ENCODE measurements around the gene HMGCS2. TPM values are rescaled to one million over a fixed set of nuclear protein-coding genes. Genes with fewer than 3 reads are reported as not detected.

HMGCS2 gene
- total RNA-seq, 1 experiment from 2014 or later = not detected

DNA sequence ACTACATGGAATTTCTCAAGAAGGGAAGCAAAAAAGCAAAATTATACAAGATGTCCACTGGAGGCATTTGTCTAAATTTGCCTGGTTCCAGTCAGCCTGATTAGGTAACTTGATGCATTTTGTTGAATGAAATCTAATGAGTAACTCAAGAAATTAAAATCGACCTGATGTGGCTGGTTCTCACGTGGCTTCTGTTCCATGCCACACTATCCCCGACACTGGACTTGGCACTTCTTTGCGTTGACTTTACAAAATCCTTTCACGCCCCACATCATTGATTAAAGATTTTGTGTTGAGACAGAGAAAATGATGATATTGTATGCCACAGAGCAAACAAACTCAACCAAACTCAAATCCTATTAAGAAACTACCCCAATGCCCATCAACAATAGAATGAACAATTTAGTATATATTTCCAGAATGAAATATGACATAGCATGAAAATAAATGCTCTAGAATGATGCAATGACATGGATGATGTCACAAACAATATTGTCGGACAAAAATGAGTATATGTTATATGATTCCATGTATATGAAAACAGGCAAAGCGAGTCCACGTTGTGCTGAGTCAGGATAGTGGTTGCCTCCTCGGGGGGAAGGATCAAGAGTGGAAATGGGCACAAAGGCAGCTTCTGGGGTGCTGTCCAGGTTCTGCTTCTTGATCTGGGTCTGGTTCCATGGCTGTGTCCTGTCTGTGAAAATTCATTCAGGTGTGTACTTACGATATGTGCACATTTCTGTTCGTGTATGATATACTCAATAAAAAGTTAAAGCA is 12.9 kb upstream of the HMGCS2 start:
- DNase-seq = no peak
- Histone ChIP-seq H3K9me3 (replicated peaks) (peaks cover 6% of the 10 kb centered on the region; the same call in 1 of the 2 replicates), H3K4me3 (no peak overlapping the region), H3K27me3 (no peaks in the 10 kb centered on the region), H3K4me1 (peaks cover 5% of the 10 kb centered on the region; the same call in 1 of the 2 replicates), H3K27ac (no peak overlapping the region), H3K36me3 (no peaks in the 10 kb centered on the region)

DNA sequence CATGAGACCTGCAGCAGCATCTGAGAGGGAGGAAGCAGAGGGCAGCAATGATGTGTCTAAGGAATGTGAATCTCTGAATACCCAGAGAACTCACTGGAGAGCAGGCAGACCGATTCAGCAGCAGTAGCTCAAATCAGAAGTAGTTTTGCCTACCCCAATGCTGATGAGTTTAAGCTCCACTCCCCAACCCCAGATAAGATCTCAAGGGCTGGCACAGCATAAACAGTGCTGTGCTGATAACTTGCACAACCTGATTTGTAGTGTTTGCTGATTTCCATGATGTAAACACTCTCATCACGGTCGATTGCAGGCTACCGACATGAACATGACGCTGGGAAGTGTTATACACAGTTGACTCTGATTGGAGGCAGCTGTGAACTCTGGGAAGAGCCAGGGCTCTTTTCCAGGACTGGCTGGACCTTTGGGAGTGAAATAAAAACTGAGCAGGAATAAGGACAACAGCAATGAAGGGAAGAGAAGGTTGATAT is 11.2 kb upstream of the HMGCS2 start:
- Histone ChIP-seq H3K4me1 (peaks cover 5% of the 10 kb centered on the region; the same call in 1 of the 2 replicates), H3K27me3 (no peaks in the 10 kb centered on the region), H3K27ac (no peak overlapping the region; the same call in 1 of the 2 replicates), H3K36me3 (no peaks in the 10 kb centered on the region), H3K9me3 (replicated peaks) (no peaks in the 10 kb centered on the region), H3K4me3 (peak overlapping the region; percentile 49)
- DNase-seq = peak; percentile 12 to 52

DNA sequence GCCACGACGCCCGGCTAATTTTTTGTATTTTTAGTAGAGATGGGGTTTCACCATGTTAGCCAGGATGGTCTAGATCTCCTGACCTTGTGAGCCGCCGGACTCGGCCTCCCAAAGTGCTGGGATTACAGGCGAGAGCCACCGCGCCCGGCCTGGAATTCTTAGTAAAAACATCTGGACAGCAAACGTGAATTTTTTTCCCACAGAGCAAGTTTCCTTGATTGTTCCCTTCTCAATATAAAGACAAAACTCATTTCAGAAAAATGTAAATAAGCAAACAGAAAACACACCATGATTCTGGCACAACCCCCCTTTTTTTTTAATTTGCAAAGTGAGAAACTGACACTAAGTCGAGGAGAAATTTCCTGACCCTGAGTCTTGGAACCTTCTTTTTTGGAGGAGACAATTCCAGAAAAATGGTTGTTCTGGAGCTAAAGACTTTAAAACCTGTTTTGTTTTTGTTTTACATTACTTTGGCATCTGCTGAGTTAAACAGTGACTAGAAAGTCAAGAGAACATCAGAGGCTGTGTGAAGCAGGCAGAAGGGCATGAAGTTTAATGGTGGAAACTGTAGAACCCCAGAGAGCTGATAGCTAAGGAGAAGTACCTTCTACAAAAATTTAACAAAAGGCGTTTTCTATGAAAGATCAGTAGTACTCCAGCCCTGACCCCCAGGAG is 10.3 kb upstream of the HMGCS2 start:
- peaks cover 12% of the 10 kb centered on the region for H3K4me1 ChIP-seq
- no peaks in the 10 kb centered on the region for H3K9me3 ChIP-seq (replicated peaks)
- no peak overlapping the region for H3K4me3 ChIP-seq
- no peaks in the 10 kb centered on the region for H3K27me3 ChIP-seq
- DNase-seq = no peak
- H3K36me3 ChIP-seq = no peaks in the 10 kb centered on the region
- H3K27ac ChIP-seq = no peak overlapping the region

DNA sequence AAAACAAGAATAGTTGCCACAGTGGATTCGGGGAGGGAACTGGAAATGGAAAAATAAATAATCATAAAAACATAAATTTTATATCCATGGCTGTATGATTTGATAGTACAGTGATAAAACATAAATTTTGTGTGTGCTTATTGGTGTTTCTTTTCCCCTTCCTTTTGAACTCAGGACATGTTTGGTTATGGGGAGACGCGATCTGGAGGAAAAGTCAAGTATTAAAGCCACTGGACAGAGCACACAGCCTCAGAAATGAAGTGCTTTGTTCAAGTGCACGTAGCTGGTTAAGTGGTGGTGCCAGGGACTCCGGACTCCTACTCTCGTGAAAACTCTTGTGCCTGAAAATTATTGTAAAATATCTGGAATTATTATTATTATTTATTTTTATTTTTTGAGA is 9.7 kb upstream of the HMGCS2 start:
- no peaks in the 10 kb centered on the region for H3K27me3 ChIP-seq
- H3K4me3 ChIP-seq = no peak overlapping the region
- peaks cover 18% of the 10 kb centered on the region for H3K4me1 ChIP-seq
- H3K36me3 ChIP-seq = no peaks in the 10 kb centered on the region
- DNase-seq = no peak
- no peaks in the 10 kb centered on the region for H3K9me3 ChIP-seq (replicated peaks)
- H3K27ac ChIP-seq = no peak overlapping the region

DNA sequence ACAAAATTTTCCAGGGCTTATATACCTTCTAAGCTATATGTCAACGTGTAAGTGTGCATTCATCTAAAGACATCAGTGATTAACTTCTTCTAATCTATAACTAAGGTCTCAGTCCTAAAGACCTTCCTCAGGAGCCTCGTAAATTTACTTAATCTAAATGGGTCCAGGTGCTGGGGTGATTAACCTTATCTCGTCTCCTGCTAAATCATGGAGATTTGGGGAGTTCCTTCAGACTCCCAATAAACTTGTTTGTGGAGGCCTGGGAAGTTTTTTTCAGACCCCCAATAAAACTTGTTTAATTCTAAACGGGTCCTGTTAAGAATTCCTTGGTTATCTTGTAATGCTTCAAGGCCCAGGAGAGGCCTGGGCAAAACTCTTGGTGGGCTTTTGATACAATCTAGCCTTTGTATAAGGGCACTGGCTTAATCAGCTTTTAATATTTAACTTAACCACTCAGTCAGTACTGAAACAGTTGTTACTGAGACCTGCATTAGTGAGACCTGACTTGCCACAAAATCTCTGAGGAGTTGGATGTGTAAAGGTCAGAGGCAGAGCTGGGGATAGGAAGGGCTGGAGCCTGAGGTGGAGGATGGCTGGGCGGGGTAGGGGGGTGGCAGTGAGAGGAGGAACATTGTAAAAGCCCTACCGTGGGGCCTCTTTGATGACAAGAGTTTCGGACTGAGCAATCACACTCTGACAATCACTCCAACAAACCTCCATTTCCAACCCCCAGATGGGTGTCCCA is 6.2 kb upstream of the HMGCS2 start:
- peaks cover 28% of the 10 kb centered on the region for H3K4me1 ChIP-seq
- DNase-seq = no peak
- no peak overlapping the region for H3K27ac ChIP-seq
- no peaks in the 10 kb centered on the region for H3K27me3 ChIP-seq
- H3K36me3 ChIP-seq = no peaks in the 10 kb centered on the region
- no peaks in the 10 kb centered on the region for H3K9me3 ChIP-seq (replicated peaks)
- no peak overlapping the region for H3K4me3 ChIP-seq

DNA sequence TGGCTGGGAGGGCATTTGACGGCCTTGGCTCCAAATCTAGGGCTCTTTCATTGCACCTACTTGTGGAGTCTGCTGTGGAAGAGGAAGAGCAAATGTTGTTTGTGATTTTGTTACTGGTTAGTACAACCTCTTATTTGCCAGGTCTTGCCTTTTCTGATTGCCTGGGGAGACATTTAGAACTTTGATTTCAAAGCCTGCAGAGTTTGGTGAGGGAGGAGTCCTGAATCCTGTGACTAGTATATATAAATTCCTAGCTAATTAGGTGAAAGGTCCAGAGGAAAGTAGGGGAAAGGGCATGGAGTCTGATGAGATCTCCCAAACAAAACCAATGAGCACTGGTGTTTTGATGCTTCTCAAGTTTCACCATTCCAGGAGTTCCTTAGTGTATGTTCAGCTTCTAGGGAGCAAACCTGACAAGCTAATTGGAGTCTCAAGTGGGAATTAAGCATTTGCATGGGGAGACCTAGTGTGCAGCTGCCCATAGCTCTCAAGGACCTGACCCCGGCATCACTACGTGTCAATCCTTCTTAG is 5.1 kb upstream of the HMGCS2 start:
- no peaks in the 10 kb centered on the region for H3K36me3 ChIP-seq

DNA sequence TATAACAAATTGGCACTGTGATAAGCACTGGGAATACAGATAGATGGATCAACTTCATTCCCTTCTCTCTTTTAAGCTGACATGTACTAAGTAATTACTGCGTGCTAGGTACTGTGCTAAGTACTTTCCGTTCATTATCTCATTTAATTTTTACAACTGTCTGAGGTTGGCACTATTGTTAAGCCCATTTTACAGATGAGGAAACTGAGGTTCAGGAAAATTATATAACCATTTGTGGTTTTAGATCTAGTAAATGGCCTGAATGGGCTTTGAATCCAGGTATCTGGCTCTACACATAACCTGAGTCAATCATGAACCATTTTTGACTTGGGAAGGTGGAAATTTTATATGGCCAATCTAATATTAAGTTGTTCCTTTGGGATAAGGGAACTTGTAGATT is 3.6 kb upstream of the HMGCS2 start:
- Histone ChIP-seq H3K9me3 (replicated peaks) (no peaks in the 10 kb centered on the region), H3K4me3 (no peak overlapping the region), H3K27ac (no peak overlapping the region), H3K36me3 (no peaks in the 10 kb centered on the region), H3K27me3 (no peaks in the 10 kb centered on the region), H3K4me1 (peaks cover 37% of the 10 kb centered on the region)
- DNase-seq = no peak

More for the DNA sequence above, 5.1 kb upstream of the HMGCS2 start:
- Histone ChIP-seq H3K4me1 (peaks cover 28% of the 10 kb centered on the region), H3K27me3 (no peaks in the 10 kb centered on the region), H3K27ac (no peak overlapping the region), H3K4me3 (no peak overlapping the region), H3K9me3 (replicated peaks) (no peaks in the 10 kb centered on the region)
- DNase-seq = peak; percentile 55 to 79

DNA sequence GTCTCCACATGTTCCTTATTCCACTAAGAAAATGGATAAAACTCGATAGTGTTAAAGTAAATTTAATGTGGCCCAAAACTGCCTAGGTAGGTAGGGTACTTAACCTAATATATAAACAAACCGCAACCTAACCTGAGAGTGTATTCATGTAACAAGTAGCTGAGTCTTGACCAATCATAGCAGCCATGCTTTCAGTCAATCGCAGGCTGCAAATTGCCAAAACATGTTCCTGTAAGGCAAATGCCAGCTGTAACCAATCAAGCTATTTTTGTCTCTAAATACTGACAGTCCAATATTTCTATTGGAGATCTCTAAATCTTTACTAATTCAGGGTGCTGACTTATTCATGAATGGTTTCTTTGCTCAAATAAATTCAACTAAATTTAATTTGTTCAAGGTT is 3.1 kb upstream of the HMGCS2 start:
- no peaks in the 10 kb centered on the region for H3K27me3 ChIP-seq
- H3K36me3 ChIP-seq = no peaks in the 10 kb centered on the region
- DNase-seq = no peak
- no peak overlapping the region for H3K4me3 ChIP-seq
- H3K27ac ChIP-seq = no peak overlapping the region
- no peaks in the 10 kb centered on the region for H3K9me3 ChIP-seq (replicated peaks)
- peaks cover 42% of the 10 kb centered on the region for H3K4me1 ChIP-seq

DNA sequence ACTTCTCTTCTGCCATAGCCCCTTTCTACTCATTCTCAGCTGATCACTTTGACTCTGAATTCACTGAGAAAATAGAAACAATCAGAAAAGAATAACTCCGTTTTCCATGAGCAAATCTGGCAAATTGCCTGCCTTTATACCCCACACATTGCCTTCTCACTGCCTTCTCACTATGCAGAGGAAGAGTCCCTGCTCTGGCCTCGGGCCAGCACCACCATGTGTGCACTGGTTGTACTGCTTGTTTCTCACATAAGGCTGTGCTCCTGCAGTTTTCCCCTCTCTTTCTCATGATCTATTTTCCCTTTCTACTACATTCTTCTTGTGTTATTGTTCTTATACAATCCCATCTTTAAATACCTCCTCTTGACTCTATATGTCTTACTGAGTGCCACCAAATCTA is 2.3 kb upstream of the HMGCS2 start:
- Histone ChIP-seq H3K4me3 (no peak overlapping the region), H3K27ac (no peak overlapping the region), H3K4me1 (peaks cover 48% of the 10 kb centered on the region), H3K9me3 (replicated peaks) (no peaks in the 10 kb centered on the region), H3K36me3 (no peaks in the 10 kb centered on the region), H3K27me3 (no peaks in the 10 kb centered on the region)
- peak; percentile 45 to 60 for DNase-seq

DNA sequence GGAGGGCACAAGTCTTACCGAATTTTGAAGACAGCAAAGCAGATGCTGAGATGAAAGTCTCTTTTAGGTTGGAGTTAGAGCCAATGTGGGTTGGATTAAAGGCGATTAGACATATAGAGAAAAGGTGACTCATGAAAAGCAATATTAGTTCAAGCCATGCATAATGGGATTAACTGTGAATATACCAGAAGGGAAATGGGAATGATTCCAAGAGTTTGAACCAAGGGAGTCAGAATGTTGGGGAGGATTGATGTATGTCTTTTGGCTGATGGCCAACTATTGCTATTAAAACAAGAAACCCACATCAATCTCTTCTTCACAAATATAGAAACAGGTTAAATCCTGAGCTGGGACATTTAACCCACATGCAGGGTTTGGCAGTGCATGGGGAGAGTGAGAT is 1.2 kb downstream of the HMGCS2 start:
- no peaks in the 10 kb centered on the region for H3K27me3 ChIP-seq
- peak in 1 of 2 experiments; percentile 52 for DNase-seq
- H3K4me1 ChIP-seq = peaks cover 36% of the 10 kb centered on the region
- H3K9me3 ChIP-seq (replicated peaks) = peaks cover 4% of the 10 kb centered on the region
- no peak overlapping the region for H3K4me3 ChIP-seq
- no peaks in the 10 kb centered on the region for H3K36me3 ChIP-seq
- H3K27ac ChIP-seq = no peak overlapping the region

DNA sequence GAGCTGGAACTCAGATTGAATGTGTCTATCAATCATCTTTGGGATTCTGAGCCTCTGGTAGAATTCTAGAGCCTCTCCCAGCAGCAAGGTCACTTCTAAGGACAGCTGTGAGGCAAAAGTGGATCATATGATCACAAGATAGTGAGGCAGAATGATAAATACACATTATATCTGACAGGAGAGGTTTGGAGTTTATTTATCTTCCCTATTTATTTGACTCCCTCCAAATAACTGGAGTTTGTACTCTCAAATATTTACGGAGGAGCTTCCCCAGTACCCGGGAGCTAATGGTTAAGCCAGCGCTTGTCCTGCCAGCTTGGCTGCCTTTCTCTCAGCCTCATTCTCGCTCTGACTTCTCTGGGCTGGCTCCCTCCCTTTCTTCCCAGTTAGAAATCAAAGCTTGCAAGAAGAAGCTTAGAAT is 2.3 kb downstream of the HMGCS2 start:
- DNase-seq = no peak
- Histone ChIP-seq H3K4me1 (peaks cover 28% of the 10 kb centered on the region), H3K27me3 (no peaks in the 10 kb centered on the region), H3K4me3 (no peak overlapping the region), H3K27ac (no peak overlapping the region), H3K36me3 (no peaks in the 10 kb centered on the region), H3K9me3 (replicated peaks) (peaks cover 4% of the 10 kb centered on the region)

DNA sequence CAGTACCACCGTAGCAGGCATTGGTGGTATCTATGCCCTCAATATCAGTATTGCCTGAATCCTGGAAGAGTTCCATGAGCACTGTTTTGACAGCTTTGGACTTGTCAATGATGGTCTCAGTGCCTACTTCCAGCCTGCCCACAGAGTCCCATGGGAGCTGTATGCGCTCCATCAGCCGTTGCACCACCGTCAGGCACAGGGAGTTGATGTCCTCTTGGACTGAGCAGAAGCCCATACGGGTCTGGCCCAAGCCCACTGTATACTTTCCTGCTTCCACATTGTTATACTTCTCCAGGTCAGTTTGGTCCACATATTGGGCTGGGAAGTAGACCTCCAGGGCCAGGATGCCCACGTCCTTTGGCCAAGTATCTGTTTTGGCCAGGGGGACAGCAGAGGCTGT is 4.5 kb downstream of the HMGCS2 start:
- Histone ChIP-seq H3K36me3 (no peaks in the 10 kb centered on the region; the same call in 1 of the 2 replicates), H3K27ac (no peak overlapping the region), H3K4me1 (peaks cover 22% of the 10 kb centered on the region), H3K4me3 (no peak overlapping the region), H3K27me3 (no peaks in the 10 kb centered on the region), H3K9me3 (replicated peaks) (peaks cover 4% of the 10 kb centered on the region)
- no peak for DNase-seq

DNA sequence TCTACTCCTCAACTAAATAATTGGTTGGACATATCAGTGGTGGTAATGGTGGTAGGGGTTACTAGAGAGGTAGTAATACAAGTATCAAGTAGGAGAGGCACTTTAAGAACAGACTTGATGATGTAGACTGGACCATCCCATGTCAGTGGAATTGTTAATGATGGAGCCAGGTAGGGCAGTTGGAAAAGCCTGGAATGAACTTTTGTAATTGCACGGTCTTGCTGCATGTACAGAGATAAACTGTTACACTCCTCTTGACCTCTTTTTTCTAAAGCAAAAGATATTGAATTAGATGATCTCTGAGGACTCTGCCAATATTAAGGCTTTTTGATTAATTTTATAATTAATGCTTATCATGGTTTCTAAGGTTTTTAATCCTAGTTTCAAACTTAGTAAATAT is 5.8 kb downstream of the HMGCS2 start:
- Histone ChIP-seq H3K36me3 (no peaks in the 10 kb centered on the region; the same call in 1 of the 2 replicates), H3K27ac (no peak overlapping the region), H3K9me3 (replicated peaks) (peaks cover 4% of the 10 kb centered on the region), H3K4me1 (peaks cover 19% of the 10 kb centered on the region), H3K27me3 (no peaks in the 10 kb centered on the region), H3K4me3 (no peak overlapping the region)
- no peak for DNase-seq

DNA sequence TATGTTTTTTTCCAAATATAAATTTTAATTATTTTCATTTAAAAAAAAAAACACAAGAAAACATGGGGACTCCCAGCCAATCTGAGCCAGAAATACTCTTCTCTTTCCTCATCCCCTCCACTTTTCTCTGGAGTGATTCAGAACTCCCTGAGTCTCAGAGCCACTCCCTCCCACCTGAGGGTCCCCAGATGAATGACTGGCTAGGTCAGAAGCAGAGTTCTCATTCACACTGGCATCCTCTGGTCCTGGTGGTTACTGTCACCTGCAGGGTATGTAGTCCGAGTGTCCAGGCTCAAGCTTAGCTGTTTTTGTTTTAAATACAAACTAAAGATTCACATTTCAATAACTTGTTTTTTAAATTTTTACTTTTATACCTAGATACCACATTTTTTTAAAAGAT is 6.3 kb downstream of the HMGCS2 start:
- peaks cover 14% of the 10 kb centered on the region for H3K4me1 ChIP-seq
- no peaks in the 10 kb centered on the region for H3K27me3 ChIP-seq
- H3K27ac ChIP-seq = no peak overlapping the region
- peaks cover 4% of the 10 kb centered on the region for H3K9me3 ChIP-seq (replicated peaks)
- no peak for DNase-seq
- H3K4me3 ChIP-seq = no peak overlapping the region
- H3K36me3 ChIP-seq = no peaks in the 10 kb centered on the region; the same call in 1 of the 2 replicates
